HepG2 (cell line): ENCODE data around the gene KAZALD1.

Experiments
- ATAD3A ChIP-seq: sonication (generic); formaldehyde crosslinking; IDR thresholded peaks from 2 replicates; pipeline ENCODE4 v1.4.0; 2020; ENCODE audit warnings: missing genetic modification reagents
- GTF2F1 ChIP-seq: fragments of 150-350 bp; IDR thresholded peaks from 2 replicates; pipeline ENCODE4 v1.6.1; 2014; ENCODE audit warnings: low read length
- MXD4 ChIP-seq: IDR thresholded peaks from 2 replicates; pipeline ENCODE4 v1.6.1; 2016; ENCODE audit warnings: mild to moderate bottlenecking, missing biosample characterization, missing genetic modification reagents
- SMAD9 ChIP-seq: sonication (generic); formaldehyde crosslinking; IDR thresholded peaks from 2 replicates; pipeline ENCODE4 v1.5.1; 2020; ENCODE audit warnings: mild to moderate bottlenecking, missing genetic modification reagents
- TF ChIP-seq, protein P1 (sequence below): sonication (generic); formaldehyde crosslinking; IDR thresholded peaks from 2 replicates; pipeline ENCODE4 v1.5.0; 2020; ENCODE audit warnings: mild to moderate bottlenecking, missing genetic modification reagents, moderate library complexity
- TF ChIP-seq, protein P2 (sequence below): sonication (generic); formaldehyde crosslinking; IDR thresholded peaks from 2 replicates; pipeline ENCODE4 v1.5.0; 2020; ENCODE audit warnings: missing genetic modification reagents
- TF ChIP-seq, protein P3 (sequence below): sonication (generic); formaldehyde crosslinking; IDR thresholded peaks from 2 replicates; pipeline ENCODE4 v1.5.0; 2020; ENCODE audit warnings: mild to moderate bottlenecking, missing genetic modification reagents

DNA sequence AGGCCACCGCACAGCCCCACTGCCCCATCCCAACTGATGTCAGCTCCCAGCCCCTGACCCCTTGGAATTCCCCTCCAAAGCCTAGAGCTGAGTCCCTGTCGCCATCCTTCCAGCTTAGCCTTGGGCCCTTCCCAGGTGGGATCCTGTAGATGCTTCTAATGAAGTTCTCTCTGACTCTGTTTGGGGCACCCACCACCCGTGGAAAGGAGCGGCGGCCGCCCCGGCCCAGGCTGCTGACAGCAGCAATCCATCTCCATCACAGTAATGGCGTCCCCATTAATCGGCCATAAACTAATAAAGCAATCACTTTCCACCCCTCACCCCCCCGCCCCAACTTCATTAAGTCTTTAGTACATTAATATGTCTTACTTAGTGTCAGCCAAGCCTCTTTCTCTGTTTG is 25.6 kb downstream of the KAZALD1 start:
- TF ChIP-seq, protein P1, sequence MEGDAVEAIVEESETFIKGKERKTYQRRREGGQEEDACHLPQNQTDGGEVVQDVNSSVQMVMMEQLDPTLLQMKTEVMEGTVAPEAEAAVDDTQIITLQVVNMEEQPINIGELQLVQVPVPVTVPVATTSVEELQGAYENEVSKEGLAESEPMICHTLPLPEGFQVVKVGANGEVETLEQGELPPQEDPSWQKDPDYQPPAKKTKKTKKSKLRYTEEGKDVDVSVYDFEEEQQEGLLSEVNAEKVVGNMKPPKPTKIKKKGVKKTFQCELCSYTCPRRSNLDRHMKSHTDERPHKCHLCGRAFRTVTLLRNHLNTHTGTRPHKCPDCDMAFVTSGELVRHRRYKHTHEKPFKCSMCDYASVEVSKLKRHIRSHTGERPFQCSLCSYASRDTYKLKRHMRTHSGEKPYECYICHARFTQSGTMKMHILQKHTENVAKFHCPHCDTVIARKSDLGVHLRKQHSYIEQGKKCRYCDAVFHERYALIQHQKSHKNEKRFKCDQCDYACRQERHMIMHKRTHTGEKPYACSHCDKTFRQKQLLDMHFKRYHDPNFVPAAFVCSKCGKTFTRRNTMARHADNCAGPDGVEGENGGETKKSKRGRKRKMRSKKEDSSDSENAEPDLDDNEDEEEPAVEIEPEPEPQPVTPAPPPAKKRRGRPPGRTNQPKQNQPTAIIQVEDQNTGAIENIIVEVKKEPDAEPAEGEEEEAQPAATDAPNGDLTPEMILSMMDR (CRISPR knock-in tag): no peak
- TF ChIP-seq MXD4 (CRISPR knock-in tag) (no peak), GTF2F1 (no peak), ATAD3A (CRISPR knock-in tag) (no peak), SMAD9 (no peak)
- TF ChIP-seq, protein P2, sequence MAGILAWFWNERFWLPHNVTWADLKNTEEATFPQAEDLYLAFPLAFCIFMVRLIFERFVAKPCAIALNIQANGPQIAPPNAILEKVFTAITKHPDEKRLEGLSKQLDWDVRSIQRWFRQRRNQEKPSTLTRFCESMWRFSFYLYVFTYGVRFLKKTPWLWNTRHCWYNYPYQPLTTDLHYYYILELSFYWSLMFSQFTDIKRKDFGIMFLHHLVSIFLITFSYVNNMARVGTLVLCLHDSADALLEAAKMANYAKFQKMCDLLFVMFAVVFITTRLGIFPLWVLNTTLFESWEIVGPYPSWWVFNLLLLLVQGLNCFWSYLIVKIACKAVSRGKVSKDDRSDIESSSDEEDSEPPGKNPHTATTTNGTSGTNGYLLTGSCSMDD: no peak
- TF ChIP-seq, protein P3, sequence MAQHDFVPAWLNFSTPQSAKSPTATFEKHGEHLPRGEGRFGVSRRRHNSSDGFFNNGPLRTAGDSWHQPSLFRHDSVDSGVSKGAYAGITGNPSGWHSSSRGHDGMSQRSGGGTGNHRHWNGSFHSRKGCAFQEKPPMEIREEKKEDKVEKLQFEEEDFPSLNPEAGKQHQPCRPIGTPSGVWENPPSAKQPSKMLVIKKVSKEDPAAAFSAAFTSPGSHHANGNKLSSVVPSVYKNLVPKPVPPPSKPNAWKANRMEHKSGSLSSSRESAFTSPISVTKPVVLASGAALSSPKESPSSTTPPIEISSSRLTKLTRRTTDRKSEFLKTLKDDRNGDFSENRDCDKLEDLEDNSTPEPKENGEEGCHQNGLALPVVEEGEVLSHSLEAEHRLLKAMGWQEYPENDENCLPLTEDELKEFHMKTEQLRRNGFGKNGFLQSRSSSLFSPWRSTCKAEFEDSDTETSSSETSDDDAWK: no peak
